ENCODE results near the gene GMPPA. TPM values are rescaled to one million over a fixed set of nuclear protein-coding genes. Genes with fewer than 3 reads are reported as not detected.

Gene GMPPA
- total RNA-seq, 6 experiments from 2014 or later = 21.7 to 54.1 (median 40.2) TPM

- WGBS (ENCODE audit: insufficient coverage, low coverage, low lambda C conversion rate, missing lambda C conversion rate) = 39% methylated on average over 4 of the region's 7 CpGs
- no peak overlapping the region for H3K4me3 ChIP-seq
- no peaks in the 10 kb centered on the region for H3K4me1 ChIP-seq
- intact Hi-C loops (cut with DNase I) = no loop called here
- H3K27ac ChIP-seq = no peak overlapping the region
- H3K27me3 ChIP-seq = no peaks in the 10 kb centered on the region
- TF ChIP-seq POLR2A (IDR thresholded peaks at IDR 0.05) = no peak
- no peak for TF ChIP-seq CTCF (IDR thresholded peaks at IDR 0.05)
- H3K36me3 ChIP-seq = no peaks in the 10 kb centered on the region
- ATAC-seq (no peak), DNase-seq (no peak)
- H3K9me3 ChIP-seq = no peaks in the 10 kb centered on the region
These were observed 18.2 kb downstream of the GMPPA start for GRCh38 chr2:219516888-219517287.

GRCh38 chr2:219517954-219518778 is 19.5 kb downstream of the GMPPA start:
- no peaks in the 10 kb centered on the region for H3K4me1 ChIP-seq
- no peaks in the 10 kb centered on the region for H3K9me3 ChIP-seq
- WGBS (ENCODE audit: insufficient coverage, low coverage, low lambda C conversion rate, missing lambda C conversion rate) = 47% methylated on average over 9 of the region's 10 CpGs
- peaks cover 0 to 6% of the 10 kb centered on the region in 2 donors for H3K27me3 ChIP-seq
- no peaks in the 10 kb centered on the region for H3K36me3 ChIP-seq
- ATAC-seq (no peak), DNase-seq (no peak)
- no peak overlapping the region for H3K4me3 ChIP-seq
- no peak for TF ChIP-seq POLR2A (IDR thresholded peaks at IDR 0.05)
- no peak for TF ChIP-seq CTCF (IDR thresholded peaks at IDR 0.05)
- intact Hi-C loops (cut with DNase I) = no loop called here
- no peak overlapping the region for H3K27ac ChIP-seq

- no peaks in the 10 kb centered on the region for H3K9me3 ChIP-seq
- no peak overlapping the region for H3K27ac ChIP-seq
- no peaks in the 10 kb centered on the region for H3K36me3 ChIP-seq
- no peak overlapping the region for H3K4me3 ChIP-seq
- intact Hi-C loops (cut with DNase I) = no loop called here
- WGBS (ENCODE audit: insufficient coverage, low coverage, low lambda C conversion rate, missing lambda C conversion rate) = 76% methylated on average over 5 of the region's 9 CpGs
- no peak for DNase-seq
- no peak for ATAC-seq
- H3K4me1 ChIP-seq = no peaks in the 10 kb centered on the region
- no peak for TF ChIP-seq POLR2A (IDR thresholded peaks at IDR 0.05)
- no peak for TF ChIP-seq CTCF (IDR thresholded peaks at IDR 0.05)
- peaks cover 0 to 20% of the 10 kb centered on the region in 2 donors for H3K27me3 ChIP-seq
These were observed 20.8 kb downstream of the GMPPA start for GRCh38 chr2:219519526-219519916.

- DNase-seq (no peak), ATAC-seq (no peak)
- intact Hi-C loops (cut with DNase I) = loop anchor here in 1 of 2 donors (10.0 kb wide), 1 partner anchor 115 kb away; no protein-coding TSS in a partner anchor
- Histone ChIP-seq H3K27me3 (peaks cover 0 to 23% of the 10 kb centered on the region in 2 donors), H3K27ac (no peak overlapping the region), H3K4me1 (no peaks in the 10 kb centered on the region), H3K36me3 (no peaks in the 10 kb centered on the region), H3K9me3 (no peaks in the 10 kb centered on the region), H3K4me3 (no peak overlapping the region)
- 63% methylated on average over 6 of the region's 8 CpGs for WGBS (ENCODE audit: insufficient coverage, low coverage, low lambda C conversion rate, missing lambda C conversion rate)
- TF ChIP-seq POLR2A (IDR thresholded peaks at IDR 0.05) (no peak), CTCF (IDR thresholded peaks at IDR 0.05) (no peak)
These were observed 21.4 kb downstream of the GMPPA start for GRCh38 chr2:219520079-219520478.

Measured in right lobe of liver (tissue), 6 donors.